ENCODE measurements around the gene CAV1. TPM values are rescaled to one million over a fixed set of nuclear protein-coding genes. Genes with fewer than 3 reads are reported as not detected.
A peak's percentile ranks its signal among the peaks of the same experiment; 100 is the strongest.
"Not testable (repeated sequence)": the region's sequence is repeated elsewhere in the genome, so short reads cannot be mapped to it uniquely, and the experiment has no call there.

CAV1 gene
- total RNA-seq, 2 experiments from 2014 or later, result 1.4 to 1.5 TPM

- no peaks in the 10 kb centered on the region for H3K9me3 Mint-ChIP-seq
- peaks cover 3% of the 10 kb centered on the region for H3K36me3 Mint-ChIP-seq
- no peak for DNase-seq
- no peak overlapping the region for H3K27ac Mint-ChIP-seq
- H3K4me3 Mint-ChIP-seq, result no peak overlapping the region
- H3K27me3 Mint-ChIP-seq, result peaks cover 7% of the 10 kb centered on the region
- peaks cover 48% of the 10 kb centered on the region for H3K4me1 Mint-ChIP-seq
Measured at GRCh38 chr7:116585392-116585791, 60.6 kb downstream of the CAV1 start.

GRCh38 chr7:116585967-116586366 is 61.1 kb downstream of the CAV1 start:
- no peak overlapping the region for H3K4me3 Mint-ChIP-seq
- peaks cover 12% of the 10 kb centered on the region for H3K27me3 Mint-ChIP-seq
- H3K4me1 Mint-ChIP-seq, result peaks cover 48% of the 10 kb centered on the region
- peaks cover 3% of the 10 kb centered on the region for H3K36me3 Mint-ChIP-seq
- DNase-seq, result no peak
- no peak overlapping the region for H3K27ac Mint-ChIP-seq
- H3K9me3 Mint-ChIP-seq, result no peaks in the 10 kb centered on the region

GRCh38 chr7:116587200-116587599 is 62.4 kb downstream of the CAV1 start:
- H3K9me3 Mint-ChIP-seq, H3K27ac Mint-ChIP-seq, DNase-seq, H3K36me3 Mint-ChIP-seq, H3K4me3 Mint-ChIP-seq: not testable (repeated sequence)
- Mint-ChIP-seq H3K4me1 (peaks cover 46% of the 10 kb centered on the region), H3K27me3 (peaks cover 21% of the 10 kb centered on the region)

- peak; percentile 65 for DNase-seq
- peaks cover 40% of the 10 kb centered on the region for H3K4me1 Mint-ChIP-seq
- H3K27me3 Mint-ChIP-seq, result peaks cover 31% of the 10 kb centered on the region
- no peak overlapping the region for H3K4me3 Mint-ChIP-seq
- peaks cover 3% of the 10 kb centered on the region for H3K36me3 Mint-ChIP-seq
- peak overlapping the region; percentile 52 for H3K27ac Mint-ChIP-seq
- H3K9me3 Mint-ChIP-seq, result no peaks in the 10 kb centered on the region
Measured at GRCh38 chr7:116588225-116588624, 63.4 kb downstream of the CAV1 start.

GRCh38 chr7:116588641-116589594 is 64.1 kb downstream of the CAV1 start:
- no peaks in the 10 kb centered on the region for H3K9me3 Mint-ChIP-seq
- DNase-seq, result no peak
- peaks cover under 1% of the 10 kb centered on the region for H3K36me3 Mint-ChIP-seq
- H3K4me1 Mint-ChIP-seq, result peaks cover 34% of the 10 kb centered on the region
- peak overlapping the region; percentile 52 for H3K27ac Mint-ChIP-seq
- H3K27me3 Mint-ChIP-seq, result peaks cover 36% of the 10 kb centered on the region
- H3K4me3 Mint-ChIP-seq, result no peak overlapping the region

GRCh38 chr7:116591202-116592040 is 66.6 kb downstream of the CAV1 start:
- peaks cover 24% of the 10 kb centered on the region for H3K4me1 Mint-ChIP-seq
- H3K27ac Mint-ChIP-seq, result no peak overlapping the region
- no peak for DNase-seq
- H3K36me3 Mint-ChIP-seq, result no peaks in the 10 kb centered on the region
- no peaks in the 10 kb centered on the region for H3K9me3 Mint-ChIP-seq
- H3K27me3 Mint-ChIP-seq, result peaks cover 50% of the 10 kb centered on the region
- H3K4me3 Mint-ChIP-seq, result no peak overlapping the region

- no peak overlapping the region for H3K4me3 Mint-ChIP-seq
- no peaks in the 10 kb centered on the region for H3K9me3 Mint-ChIP-seq
- H3K27ac Mint-ChIP-seq, result no peak overlapping the region
- H3K36me3 Mint-ChIP-seq, result no peaks in the 10 kb centered on the region
- peaks cover 22% of the 10 kb centered on the region for H3K4me1 Mint-ChIP-seq
- DNase-seq, result no peak
- peaks cover 53% of the 10 kb centered on the region for H3K27me3 Mint-ChIP-seq
Measured at GRCh38 chr7:116592041-116592355, 67.2 kb downstream of the CAV1 start.

GRCh38 chr7:116592445-116592844 is 67.6 kb downstream of the CAV1 start:
- H3K27ac Mint-ChIP-seq, result no peak overlapping the region
- peaks cover 57% of the 10 kb centered on the region for H3K27me3 Mint-ChIP-seq
- no peak for DNase-seq
- H3K9me3 Mint-ChIP-seq, result no peaks in the 10 kb centered on the region
- no peak overlapping the region for H3K4me3 Mint-ChIP-seq
- H3K36me3 Mint-ChIP-seq, result no peaks in the 10 kb centered on the region
- peaks cover 22% of the 10 kb centered on the region for H3K4me1 Mint-ChIP-seq

- Mint-ChIP-seq H3K27me3 (peaks cover 63% of the 10 kb centered on the region), H3K27ac (no peak overlapping the region), H3K4me1 (peaks cover 12% of the 10 kb centered on the region), H3K4me3 (no peak overlapping the region), H3K9me3 (no peaks in the 10 kb centered on the region), H3K36me3 (no peaks in the 10 kb centered on the region)
- no peak for DNase-seq
Measured at GRCh38 chr7:116593359-116594075, 68.7 kb downstream of the CAV1 start.

GRCh38 chr7:116595063-116595462 is 70.2 kb downstream of the CAV1 start:
- Mint-ChIP-seq H3K27me3 (peaks cover 58% of the 10 kb centered on the region), H3K9me3 (no peaks in the 10 kb centered on the region), H3K27ac (no peak overlapping the region), H3K36me3 (no peaks in the 10 kb centered on the region), H3K4me3 (no peak overlapping the region), H3K4me1 (peaks cover 7% of the 10 kb centered on the region)
- no peak for DNase-seq

GRCh38 chr7:116597384-116597783 is 72.5 kb downstream of the CAV1 start:
- Mint-ChIP-seq H3K4me3 (no peak overlapping the region), H3K27me3 (peaks cover 46% of the 10 kb centered on the region), H3K27ac (no peak overlapping the region), H3K36me3 (no peaks in the 10 kb centered on the region), H3K9me3 (no peaks in the 10 kb centered on the region), H3K4me1 (peaks cover 11% of the 10 kb centered on the region)
- DNase-seq, result no peak

- Mint-ChIP-seq H3K4me1 (peaks cover 8% of the 10 kb centered on the region), H3K27ac (no peak overlapping the region), H3K27me3 (peaks cover 37% of the 10 kb centered on the region), H3K36me3 (no peaks in the 10 kb centered on the region), H3K4me3 (no peak overlapping the region), H3K9me3 (no peaks in the 10 kb centered on the region)
- DNase-seq, result no peak
Measured at GRCh38 chr7:116598278-116598677, 73.4 kb downstream of the CAV1 start.

GRCh38 chr7:116598861-116599260 is 74.0 kb downstream of the CAV1 start:
- H3K36me3 Mint-ChIP-seq, result no peaks in the 10 kb centered on the region
- peaks cover 8% of the 10 kb centered on the region for H3K4me1 Mint-ChIP-seq
- no peaks in the 10 kb centered on the region for H3K9me3 Mint-ChIP-seq
- H3K27me3 Mint-ChIP-seq, result peaks cover 33% of the 10 kb centered on the region
- H3K27ac Mint-ChIP-seq, result no peak overlapping the region
- no peak overlapping the region for H3K4me3 Mint-ChIP-seq
- DNase-seq, result no peak

GRCh38 chr7:116601426-116601825 is 76.6 kb downstream of the CAV1 start:
- H3K9me3 Mint-ChIP-seq, result no peaks in the 10 kb centered on the region
- peaks cover 8% of the 10 kb centered on the region for H3K4me1 Mint-ChIP-seq

GRCh38 chr7:116607299-116607698 is 82.5 kb downstream of the CAV1 start:
- no peak overlapping the region for H3K27ac Mint-ChIP-seq
- H3K4me3 Mint-ChIP-seq, result no peak overlapping the region
- H3K27me3 Mint-ChIP-seq, result peaks cover 25% of the 10 kb centered on the region
- no peaks in the 10 kb centered on the region for H3K36me3 Mint-ChIP-seq
- no peaks in the 10 kb centered on the region for H3K9me3 Mint-ChIP-seq
- no peak for DNase-seq
- no peaks in the 10 kb centered on the region for H3K4me1 Mint-ChIP-seq

More at GRCh38 chr7:116601426-116601825, 76.6 kb downstream of the CAV1 start:
- Mint-ChIP-seq H3K27me3 (peaks cover 19% of the 10 kb centered on the region), H3K27ac (no peak overlapping the region), H3K36me3 (no peaks in the 10 kb centered on the region), H3K4me3 (no peak overlapping the region)
- peak; percentile 24 for DNase-seq

Measured in activated naive CD8-positive, alpha-beta T cell treated with anti-CD3 and anti-CD28 coated beads for 36 hours (primary cell).